HEK293 (cell line): ENCODE results near the gene ASB6.

Experiments
- GFI1B ChIP-seq: fragments of 450-650 bp; formaldehyde crosslinking; IDR thresholded peaks from 2 replicates; pipeline ENCODE4 v1.5.1; 2016; ENCODE audit warnings: missing biosample characterization, missing genetic modification characterization
- GLIS2 ChIP-seq: fragments of 450-650 bp; formaldehyde crosslinking; IDR thresholded peaks from 2 replicates; pipeline ENCODE4 v1.5.1; 2016; ENCODE audit warnings: missing biosample characterization, missing genetic modification characterization
- HIC1 ChIP-seq: fragments of 450-650 bp; formaldehyde crosslinking; IDR thresholded peaks from 2 replicates; pipeline ENCODE4 v1.5.1; 2016; ENCODE audit warnings: missing biosample characterization, missing genetic modification characterization
- HOXD13 ChIP-seq: sonication (generic); formaldehyde crosslinking; IDR thresholded peaks from 2 replicates; pipeline ENCODE4 v1.8.0; 2022; ENCODE audit warnings: missing genetic modification reagents, borderline replicate concordance
- KLF17 ChIP-seq: fragments of 450-650 bp; formaldehyde crosslinking; IDR thresholded peaks from 2 replicates; pipeline ENCODE4 v1.5.1; 2016; ENCODE audit warnings: missing biosample characterization, missing genetic modification characterization
- KLF8 ChIP-seq: fragments of 450-650 bp; formaldehyde crosslinking; IDR thresholded peaks from 2 replicates; pipeline ENCODE4 v1.5.1; 2016; ENCODE audit warnings: missing biosample characterization, missing genetic modification characterization
- MYNN ChIP-seq: fragments of 450-650 bp; formaldehyde crosslinking; IDR thresholded peaks from 2 replicates; pipeline ENCODE4 v1.5.1; 2016; ENCODE audit warnings: missing biosample characterization, missing genetic modification characterization, borderline replicate concordance
- PATZ1 ChIP-seq: fragments of 450-650 bp; formaldehyde crosslinking; IDR thresholded peaks from 2 replicates; pipeline ENCODE4 v1.5.1; 2016; ENCODE audit warnings: missing biosample characterization, missing genetic modification characterization
- REST ChIP-seq: fragments of 450-650 bp; formaldehyde crosslinking; IDR thresholded peaks from 2 replicates; pipeline ENCODE4 v1.5.1; 2016; ENCODE audit warnings: missing biosample characterization, missing genetic modification characterization
- SETDB1 ChIP-seq: IDR thresholded peaks from one replicate; pipeline ENCODE4 v1.6.1; 2017; ENCODE audit warnings: mild to moderate bottlenecking, low read length, moderate library complexity, mixed read lengths; ENCODE audit not compliant: insufficient read length
- SP3 ChIP-seq: fragments of 450-650 bp; formaldehyde crosslinking; IDR thresholded peaks from 2 replicates; pipeline ENCODE4 v1.5.1; 2016; ENCODE audit warnings: missing biosample characterization, missing genetic modification characterization
- ZNF114 ChIP-seq: fragments of 450-650 bp; formaldehyde crosslinking; IDR thresholded peaks from 2 replicates; pipeline ENCODE4 v1.5.0; 2017; ENCODE audit warnings: missing biosample characterization, missing genetic modification characterization
- ZNF16 ChIP-seq: fragments of 450-650 bp; formaldehyde crosslinking; IDR thresholded peaks from 2 replicates; pipeline ENCODE4 v1.5.1; 2016; ENCODE audit warnings: low read depth, missing biosample characterization, missing genetic modification characterization
- ZNF2 ChIP-seq: fragments of 450-650 bp; formaldehyde crosslinking; IDR thresholded peaks from 2 replicates; pipeline ENCODE4 v1.5.1; 2016; ENCODE audit warnings: missing biosample characterization, missing genetic modification characterization
- ZNF24 ChIP-seq: fragments of 450-650 bp; formaldehyde crosslinking; IDR thresholded peaks from 2 replicates; pipeline ENCODE4 v1.5.1; 2016; ENCODE audit warnings: missing biosample characterization, missing genetic modification characterization
- ZNF280C ChIP-seq: fragments of 450-650 bp; formaldehyde crosslinking; IDR thresholded peaks from 2 replicates; pipeline ENCODE4 v1.5.1; 2016; ENCODE audit warnings: missing biosample characterization, missing genetic modification characterization
- ZNF341 ChIP-seq: fragments of 450-650 bp; formaldehyde crosslinking; IDR thresholded peaks from 2 replicates; pipeline ENCODE4; 2016; ENCODE audit warnings: low read depth, missing biosample characterization, missing genetic modification characterization
- ZNF37A ChIP-seq: fragments of 450-650 bp; IDR thresholded peaks from 2 replicates; pipeline ENCODE4 v1.5.1; 2018; ENCODE audit warnings: missing biosample characterization, missing genetic modification characterization
- ZNF404 ChIP-seq: fragments of 450-650 bp; formaldehyde crosslinking; IDR thresholded peaks from 2 replicates; pipeline ENCODE4 v1.5.1; 2017; ENCODE audit warnings: missing biosample characterization, missing genetic modification characterization
- ZNF416 ChIP-seq: fragments of 450-650 bp; formaldehyde crosslinking; IDR thresholded peaks from 2 replicates; pipeline ENCODE4 v1.5.1; 2016; ENCODE audit warnings: missing biosample characterization, missing genetic modification characterization
- ZNF529 ChIP-seq: fragments of 450-650 bp; formaldehyde crosslinking; IDR thresholded peaks from 2 replicates; pipeline ENCODE4 v1.5.1; 2017; ENCODE audit warnings: missing genetic modification characterization, missing biosample characterization; ENCODE audit not compliant: insufficient replicate concordance
- ZNF560 ChIP-seq: fragments of 450-650 bp; formaldehyde crosslinking; IDR thresholded peaks from 2 replicates; pipeline ENCODE4 v1.5.1; 2017; ENCODE audit warnings: missing biosample characterization, missing genetic modification characterization, borderline replicate concordance
- ZNF571 ChIP-seq: fragments of 450-650 bp; formaldehyde crosslinking; IDR thresholded peaks from 2 replicates; pipeline ENCODE4 v1.5.0; 2017; ENCODE audit warnings: missing biosample characterization, missing genetic modification characterization
- ZNF596 ChIP-seq: fragments of 450-650 bp; IDR thresholded peaks from 2 replicates; pipeline ENCODE4 v1.5.0; 2018; ENCODE audit warnings: missing biosample characterization, mild to moderate bottlenecking, missing genetic modification characterization, moderate library complexity
- ZNF623 ChIP-seq: fragments of 450-650 bp; formaldehyde crosslinking; IDR thresholded peaks from 2 replicates; pipeline ENCODE4 v1.5.1; 2016; ENCODE audit warnings: missing biosample characterization, missing genetic modification characterization
- ZNF654 ChIP-seq: fragments of 450-650 bp; formaldehyde crosslinking; IDR thresholded peaks from 2 replicates; pipeline ENCODE4 v1.5.1; 2016; ENCODE audit warnings: low read depth, missing biosample characterization, missing genetic modification characterization
- ZNF707 ChIP-seq: fragments of 450-650 bp; formaldehyde crosslinking; IDR thresholded peaks from 2 replicates; pipeline ENCODE4 v1.5.1; 2016; ENCODE audit warnings: missing biosample characterization, missing genetic modification characterization
- ZNF777 ChIP-seq: fragments of 450-650 bp; formaldehyde crosslinking; IDR thresholded peaks from 2 replicates; pipeline ENCODE4 v1.5.1; 2017; ENCODE audit warnings: missing biosample characterization, missing genetic modification characterization, borderline replicate concordance
- ZNF830 ChIP-seq: fragments of 450-650 bp; IDR thresholded peaks from 2 replicates; pipeline ENCODE4 v1.5.0; 2018; ENCODE audit warnings: missing biosample characterization, missing genetic modification characterization, low read depth, mild to moderate bottlenecking, moderate library complexity

Gene ASB6

GRCh38 chr9:129640871-129641749, 841 bp downstream of the ASB6 start (continued):
- TF ChIP-seq GFI1B (tag by site-specific recombination): no peak
- peak; percentile 12 for TF ChIP-seq SP3 (tag by site-specific recombination)
- no peak for TF ChIP-seq ZNF529
- no peak for TF ChIP-seq ZNF596 (tag by site-specific recombination)
- no peak for TF ChIP-seq ZNF416 (tag by site-specific recombination)
- no peak for TF ChIP-seq ZNF114
- TF ChIP-seq KLF8 (tag by site-specific recombination): 0 out of 2 replicates have a peak, but pooled peaks have one; percentile 29
- no peak for TF ChIP-seq ZNF623 (tag by site-specific recombination)
- no peak for TF ChIP-seq HIC1 (tag by site-specific recombination)
- TF ChIP-seq ZNF404: no peak
- TF ChIP-seq SETDB1: no peak
- TF ChIP-seq GLIS2 (tag by site-specific recombination): peak; percentile 50
- TF ChIP-seq ZNF16 (tag by site-specific recombination): no peak
- no peak for TF ChIP-seq ZNF777 (tag by site-specific recombination)
- TF ChIP-seq HOXD13 (CRISPR knock-in tag): no peak
- peak; percentile 40 for TF ChIP-seq REST (tag by site-specific recombination)
- no peak for TF ChIP-seq ZNF830 (tag by site-specific recombination)
- TF ChIP-seq ZNF24 (tag by site-specific recombination): 0 out of 2 replicates have a peak, but pooled peaks have one; percentile 16
- no peak for TF ChIP-seq ZNF571 (tag by site-specific recombination)
- no peak for TF ChIP-seq ZNF2 (tag by site-specific recombination)
- TF ChIP-seq ZNF560 (tag by site-specific recombination): no peak
- TF ChIP-seq ZNF280C: no peak
- TF ChIP-seq ZNF37A (tag by site-specific recombination): no peak
- TF ChIP-seq ZNF654 (tag by site-specific recombination): no peak
- TF ChIP-seq MYNN (tag by site-specific recombination): no peak
- no peak for TF ChIP-seq ZNF341 (tag by site-specific recombination)
- TF ChIP-seq PATZ1 (tag by site-specific recombination): peak; percentile 53
- peak; percentile 65 for TF ChIP-seq KLF17
- no peak for TF ChIP-seq ZNF707 (tag by site-specific recombination)
